GM19438 (cell line): ENCODE measurements around the gene OR2T34.
A peak's percentile ranks its signal among the peaks of the same experiment; 100 is the strongest.
"Not testable (repeated sequence)": the region's sequence is repeated elsewhere in the genome, so short reads cannot be mapped to it uniquely, and the experiment has no call there.

ENCODE experiments used
- ATAC-seq: cut with Tn5 transposase; IDR thresholded peaks from one replicate; pipeline ENCODE4 v1.9.1; 2021; ENCODE audit warnings: low read depth; ENCODE audit not compliant: unreplicated experiment

Gene OR2T34

GRCh38 chr1:248565530-248566373 lies 8.8 kb downstream of the OR2T34 start:
- peak; percentile 92 for ATAC-seq

DNA sequence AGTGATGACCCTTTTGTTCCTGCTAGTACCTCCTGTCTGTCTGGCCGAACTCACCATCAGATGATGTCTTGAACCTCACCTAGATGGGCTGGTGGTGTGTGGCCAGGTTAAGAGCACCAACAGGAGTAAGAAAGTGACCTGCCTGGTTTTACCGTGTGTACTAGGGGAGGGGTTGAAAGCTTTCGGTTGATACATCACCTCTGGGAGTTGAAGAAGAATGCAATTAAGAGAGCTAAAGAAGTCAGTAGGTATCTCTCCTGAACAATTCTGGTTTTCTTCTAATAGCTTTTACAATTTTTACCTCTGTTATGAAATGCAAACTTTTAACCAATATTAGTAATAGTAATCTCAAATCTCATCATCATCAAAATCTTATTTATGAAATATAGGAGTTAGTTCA lies 11.9 kb downstream of the OR2T34 start, which contains the start of gene OR2T29:
Gene OR2T29, minus strand, starts transcription at position 101 of the 400 bp plus-strand sequence. CDS start 3,281 bp downstream, outside the sequence.
- ATAC-seq = not testable (repeated sequence)

DNA sequence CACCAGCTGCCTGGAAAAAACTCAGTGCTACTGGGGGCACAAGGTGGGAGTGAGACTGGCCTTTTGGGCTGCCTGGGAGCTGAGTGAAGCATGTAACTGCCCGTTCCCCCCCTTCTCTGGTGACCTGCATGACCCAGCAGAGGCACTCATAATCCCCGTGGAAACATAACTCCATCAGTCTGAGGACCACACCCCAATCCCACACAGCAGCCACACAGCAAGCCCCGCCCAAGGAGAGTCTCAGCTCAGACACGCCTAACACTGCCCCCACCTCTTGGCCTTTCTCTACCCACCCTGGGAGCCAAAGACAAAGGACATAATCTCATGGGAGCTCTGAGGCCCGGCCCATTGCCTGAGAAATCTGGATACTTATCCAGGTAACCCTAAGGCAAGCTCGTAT lies 23.5 kb downstream of the OR2T34 start:
- ATAC-seq = not testable (repeated sequence)

DNA sequence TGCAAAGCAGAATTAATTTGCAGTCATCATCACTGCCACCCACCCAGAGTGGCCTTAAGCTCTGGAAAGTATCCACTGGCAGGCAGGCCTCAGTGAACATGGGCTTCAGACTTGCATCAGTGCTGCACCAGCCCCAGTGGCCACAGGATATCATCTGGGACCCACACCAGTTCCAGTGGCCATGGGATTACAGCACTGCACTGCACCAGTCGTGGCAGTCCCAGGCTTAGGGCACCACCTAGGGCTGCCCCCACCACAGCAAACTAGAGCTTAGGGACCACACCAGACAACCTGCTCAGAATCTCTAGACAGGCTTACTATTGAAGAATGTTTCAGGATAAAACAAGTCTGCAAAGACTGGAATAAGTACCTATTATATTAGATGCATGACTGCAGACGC lies 27.2 kb downstream of the OR2T34 start:
- not testable (repeated sequence) for ATAC-seq

GRCh38 chr1:248537449-248537848 lies 37.1 kb downstream of the OR2T34 start:
- ATAC-seq = not testable (repeated sequence)
